Hematopoietic multipotent progenitor cell treated with erythropoietin and hydrocortisone succinate and interleukin-3 and kit ligand, for 8 days (in vitro differentiated cells): Measurements from ENCODE around the gene MICAL3.
"Not testable (repeated sequence)": the region's sequence is repeated elsewhere in the genome, so short reads cannot be mapped to it uniquely, and the experiment has no call there.

Experiments used
- DNase-seq: peaks from one replicate; pipeline ENCODE4 v3.0.0-alpha.2; 2015

The MICAL3 gene

GRCh38 chr22:17881366-17881765 lies 143.0 kb downstream of the MICAL3 start:
- DNase-seq, result no peak

GRCh38 chr22:17880468-17880867 lies 143.9 kb downstream of the MICAL3 start:
- DNase-seq, result no peak

- no peak for DNase-seq
Measured at GRCh38 chr22:17880020-17880419, 144.3 kb downstream of the MICAL3 start.

- no peak for DNase-seq
Measured at GRCh38 chr22:17878941-17879340, 145.4 kb downstream of the MICAL3 start.

- no peak for DNase-seq
Measured at GRCh38 chr22:17878186-17878694, 146.1 kb downstream of the MICAL3 start.

- not testable (repeated sequence) for DNase-seq
Measured at GRCh38 chr22:17876878-17877855, 147.2 kb downstream of the MICAL3 start.

- peak; percentile 10 for DNase-seq
Measured at GRCh38 chr22:17876306-17876831, 148.0 kb downstream of the MICAL3 start.

- no peak for DNase-seq
Measured at GRCh38 chr22:17875631-17876030, 148.7 kb downstream of the MICAL3 start.

GRCh38 chr22:17875156-17875555 lies 149.2 kb downstream of the MICAL3 start:
- DNase-seq, result no peak

GRCh38 chr22:17874231-17874905 lies 150.0 kb downstream of the MICAL3 start:
- DNase-seq, result no peak

GRCh38 chr22:17873804-17874203 lies 150.6 kb downstream of the MICAL3 start:
- DNase-seq, result no peak

GRCh38 chr22:17873116-17873515 lies 151.2 kb downstream of the MICAL3 start:
- no peak for DNase-seq

GRCh38 chr22:17872471-17872870 lies 151.9 kb downstream of the MICAL3 start:
- no peak for DNase-seq

- DNase-seq, result no peak
Measured at GRCh38 chr22:17871726-17872458, 152.5 kb downstream of the MICAL3 start.

GRCh38 chr22:17870407-17870806 lies 154.0 kb downstream of the MICAL3 start:
- no peak for DNase-seq

- no peak for DNase-seq
Measured at GRCh38 chr22:17869285-17870096, 154.9 kb downstream of the MICAL3 start.

GRCh38 chr22:17868771-17869170 lies 155.6 kb downstream of the MICAL3 start:
- DNase-seq, result no peak

- DNase-seq, result peak; percentile 68
Measured at GRCh38 chr22:17867160-17867785, 157.1 kb downstream of the MICAL3 start.

GRCh38 chr22:17866621-17867020 lies 157.7 kb downstream of the MICAL3 start:
- no peak for DNase-seq

- DNase-seq, result no peak
Measured at GRCh38 chr22:17866127-17866526, 158.2 kb downstream of the MICAL3 start.
